SW 1271 (cell line): ENCODE data around the gene MEIOB.
"Not testable (repeated sequence)": the region's sequence is repeated elsewhere in the genome, so short reads cannot be mapped to it uniquely, and the experiment has no call there.

Source experiments
- DNase-seq, 2 experiments: peaks; one replicate each; lab custom pipeline; 2025; lab: John Stamatoyannopoulos, UW

The MEIOB gene

DNA sequence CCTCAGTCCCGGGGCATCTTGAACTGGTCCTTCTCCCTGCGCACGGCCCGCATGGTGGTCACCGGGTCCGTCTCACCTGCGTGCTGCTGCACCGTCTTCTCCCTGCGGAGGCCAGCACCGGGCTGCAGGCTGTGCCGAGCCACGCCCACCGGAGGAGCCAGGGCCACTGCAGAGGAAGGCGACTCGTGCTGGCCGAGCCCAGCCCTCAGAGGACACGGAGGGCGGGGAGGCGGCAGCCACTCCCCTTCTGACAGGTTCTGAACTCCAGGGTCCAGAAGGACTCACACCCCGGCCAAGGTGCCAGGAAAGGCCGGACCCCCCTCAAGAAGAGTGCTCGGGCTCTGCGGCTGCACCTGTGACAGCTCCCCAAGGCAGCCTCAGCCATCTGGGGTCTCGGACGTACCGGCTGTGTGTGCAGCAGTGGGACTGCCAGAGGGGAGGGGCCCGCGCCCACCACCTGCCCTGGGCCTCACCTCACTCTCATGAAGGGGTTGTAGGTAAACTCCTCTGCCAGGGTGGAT, 62.6 kb downstream of the MEIOB start:
- DNase-seq = no peak

DNA sequence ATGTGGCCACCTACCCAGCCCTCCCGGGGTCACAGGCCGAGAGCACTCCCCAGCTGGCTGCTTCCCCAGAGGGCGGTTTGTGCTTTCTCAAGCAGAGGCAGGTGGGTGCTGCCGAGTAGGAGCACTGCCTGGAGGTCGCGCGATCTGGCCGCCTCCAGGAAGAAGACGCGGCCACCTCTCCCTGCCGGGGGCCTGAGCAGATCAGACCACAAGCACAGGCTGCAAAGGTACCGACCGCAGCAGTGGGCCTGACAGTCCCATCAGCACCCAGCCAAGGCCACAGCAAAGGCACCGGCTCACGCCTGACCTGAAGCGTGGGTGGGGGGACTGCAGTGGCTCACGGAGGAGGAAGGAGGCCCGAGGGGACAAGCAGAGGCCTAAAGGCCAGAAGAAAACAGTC, 63.3 kb downstream of the MEIOB start:
- no peak for DNase-seq

DNA sequence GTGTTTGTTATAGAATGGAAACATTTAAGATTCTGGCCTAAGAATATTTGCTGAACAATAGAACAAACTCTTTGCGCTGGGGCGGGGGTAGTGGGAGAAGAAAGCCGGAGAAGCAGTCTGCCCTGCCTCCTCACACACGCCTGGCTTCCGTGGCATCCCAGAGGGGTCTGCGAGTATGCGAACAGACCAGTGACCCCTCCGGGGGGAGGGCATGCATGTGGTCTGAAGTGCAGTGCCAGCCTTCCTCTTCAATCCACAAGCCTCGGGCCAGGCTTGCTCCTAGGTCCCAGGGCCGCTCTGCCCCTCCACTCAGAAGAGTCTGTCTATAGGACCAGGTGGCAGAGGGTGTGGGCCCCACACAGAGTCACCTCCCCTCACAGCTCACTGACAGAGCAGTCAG, 64.3 kb downstream of the MEIOB start:
- DNase-seq = no peak

DNA sequence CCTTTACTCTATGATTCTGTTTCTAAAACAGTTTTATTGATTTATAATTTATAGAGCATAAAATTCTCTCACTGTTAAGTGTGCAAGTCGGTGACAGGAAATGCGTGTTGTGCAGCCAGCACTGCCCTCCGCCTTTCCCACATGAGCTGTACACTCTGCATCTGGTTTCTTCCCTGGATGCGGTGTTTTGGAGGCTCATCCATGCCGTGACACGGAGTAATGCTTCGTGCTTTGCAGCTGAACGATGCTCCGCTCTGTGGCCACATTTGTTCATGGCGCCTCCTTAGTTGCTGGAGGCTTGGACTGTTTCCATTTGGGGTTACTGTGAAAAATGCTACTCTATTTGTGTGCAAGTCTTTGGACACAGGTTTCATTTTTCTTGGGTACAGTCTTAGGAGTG, 71.3 kb downstream of the MEIOB start:
- DNase-seq = no peak

DNA sequence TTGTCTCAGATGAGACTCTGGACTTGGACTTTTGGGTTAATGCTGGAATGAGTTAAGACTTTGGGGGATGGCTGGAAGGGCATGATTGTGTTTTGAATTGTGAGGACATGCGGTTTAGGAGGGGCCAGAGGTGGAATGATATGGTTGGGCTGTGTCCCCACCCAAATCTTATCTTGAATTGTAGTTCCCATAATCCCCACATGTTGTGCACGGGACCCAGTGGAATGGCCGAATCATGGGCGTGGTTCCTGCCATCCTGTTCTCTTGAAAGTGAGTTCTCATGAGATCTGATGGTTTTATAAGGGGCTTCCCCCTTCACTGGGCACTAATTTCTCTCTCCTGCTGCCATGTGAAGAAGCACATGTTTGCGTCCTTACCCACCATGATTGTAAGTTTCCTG, 72.7 kb downstream of the MEIOB start:
- not testable (repeated sequence) for DNase-seq

DNA sequence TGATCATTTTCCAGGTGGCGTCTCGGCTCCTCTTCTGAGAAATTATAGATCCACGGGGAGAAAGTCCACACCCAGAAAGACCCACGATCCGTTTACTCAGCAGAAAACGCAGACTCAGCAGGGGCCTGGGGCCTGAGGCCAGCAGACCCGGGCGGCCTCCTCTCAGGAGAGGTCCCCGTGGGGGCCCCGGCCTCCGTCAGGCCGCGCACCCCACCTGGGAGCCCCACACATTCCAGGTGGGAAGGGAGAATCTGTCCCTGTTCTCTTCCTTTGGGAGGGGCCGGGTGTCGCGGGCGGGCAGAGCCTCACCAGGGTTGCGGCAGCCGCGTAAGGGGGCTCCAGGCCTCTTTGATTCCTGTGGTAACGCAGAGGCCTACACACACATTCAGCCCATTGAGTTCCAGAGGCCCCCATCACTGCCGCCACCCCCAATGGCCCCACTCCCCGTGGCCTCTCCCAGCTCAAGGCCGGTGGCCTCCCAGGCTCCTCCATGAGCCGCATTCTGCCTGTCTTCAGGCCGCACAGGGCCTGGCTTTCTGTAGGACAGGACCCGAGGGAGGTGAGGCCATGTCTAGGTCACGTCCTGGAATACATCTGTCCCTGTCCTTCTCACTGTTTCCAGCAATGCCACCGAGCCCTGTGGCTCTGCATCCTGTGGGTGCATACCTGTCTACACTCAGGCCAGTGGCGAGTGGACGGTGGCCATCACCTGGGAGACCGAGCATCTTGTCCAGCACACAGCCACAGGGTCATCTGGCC, 76.9 kb downstream of the MEIOB start:
- no peak for DNase-seq

DNA sequence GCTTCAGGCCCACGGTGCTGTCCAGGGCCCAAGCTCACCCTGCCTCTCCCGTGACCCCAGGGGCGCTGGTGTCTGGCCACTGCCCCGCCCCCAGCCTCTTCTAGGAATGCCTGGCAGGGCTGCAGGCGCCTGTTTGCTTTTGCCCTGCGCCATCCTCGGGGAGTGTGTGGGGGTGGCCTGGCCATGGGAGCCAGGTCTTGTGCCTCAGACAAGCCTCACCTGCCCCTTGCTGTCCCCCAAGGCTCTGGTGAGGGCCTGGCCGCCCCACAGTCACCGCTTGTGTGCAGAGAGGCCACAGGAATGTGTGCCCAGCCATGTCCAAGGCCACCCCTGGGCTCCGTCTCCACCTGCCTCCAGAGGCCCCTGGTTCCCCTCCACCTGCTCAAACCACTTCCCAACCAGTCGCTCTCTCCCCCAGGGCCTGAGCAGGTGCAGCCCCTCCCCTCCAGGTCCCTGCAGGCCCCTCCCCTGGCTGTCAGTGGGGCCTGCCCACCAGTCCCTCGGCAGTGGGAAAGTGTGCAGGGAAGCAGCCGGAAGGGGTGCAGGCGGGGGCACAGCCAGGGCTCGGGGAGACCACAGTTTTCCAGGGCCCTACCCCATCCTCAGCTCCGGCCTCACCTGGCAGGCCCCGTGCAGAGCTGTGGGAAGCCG, 77.6 kb downstream of the MEIOB start:
- DNase-seq = no peak

DNA sequence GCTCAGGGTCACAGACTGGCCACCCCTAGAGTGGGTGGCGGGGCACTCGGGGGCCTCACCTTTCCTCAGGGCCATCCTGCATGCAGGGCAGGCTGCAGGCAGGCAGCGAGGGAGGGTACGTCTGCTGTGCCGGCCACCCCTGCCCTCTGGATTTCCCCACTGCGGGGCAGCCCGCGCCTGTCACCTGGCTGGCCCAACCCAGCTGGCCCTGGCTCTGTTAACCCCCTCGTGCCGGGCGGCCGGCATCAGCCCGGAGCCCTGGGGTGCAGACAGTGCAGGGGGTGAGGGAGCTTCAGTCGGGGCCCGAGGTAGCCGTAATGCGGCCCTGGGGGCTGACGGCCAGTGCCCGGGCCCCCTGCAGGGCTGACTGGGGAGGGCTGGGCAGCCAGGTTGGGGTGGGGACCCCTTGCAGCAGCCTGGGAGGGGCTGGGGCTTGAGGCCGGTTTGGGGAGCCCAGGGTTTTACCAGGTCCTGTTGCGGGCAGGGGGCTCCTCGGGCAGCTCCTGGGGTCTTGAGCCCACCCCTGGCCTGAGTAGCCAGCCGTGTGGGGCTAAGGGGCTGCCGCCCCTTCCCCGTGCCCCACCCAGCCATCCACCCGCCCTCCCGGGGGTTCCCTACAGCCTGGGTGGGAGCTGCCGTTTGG, 78.3 kb downstream of the MEIOB start, which contains the start of gene IGFALS:
Gene IGFALS, minus strand, starts transcription at position 128 of the 643 bp plus-strand sequence. Its CDS starts 53 bp downstream, at position 75.
- DNase-seq = no peak

DNA sequence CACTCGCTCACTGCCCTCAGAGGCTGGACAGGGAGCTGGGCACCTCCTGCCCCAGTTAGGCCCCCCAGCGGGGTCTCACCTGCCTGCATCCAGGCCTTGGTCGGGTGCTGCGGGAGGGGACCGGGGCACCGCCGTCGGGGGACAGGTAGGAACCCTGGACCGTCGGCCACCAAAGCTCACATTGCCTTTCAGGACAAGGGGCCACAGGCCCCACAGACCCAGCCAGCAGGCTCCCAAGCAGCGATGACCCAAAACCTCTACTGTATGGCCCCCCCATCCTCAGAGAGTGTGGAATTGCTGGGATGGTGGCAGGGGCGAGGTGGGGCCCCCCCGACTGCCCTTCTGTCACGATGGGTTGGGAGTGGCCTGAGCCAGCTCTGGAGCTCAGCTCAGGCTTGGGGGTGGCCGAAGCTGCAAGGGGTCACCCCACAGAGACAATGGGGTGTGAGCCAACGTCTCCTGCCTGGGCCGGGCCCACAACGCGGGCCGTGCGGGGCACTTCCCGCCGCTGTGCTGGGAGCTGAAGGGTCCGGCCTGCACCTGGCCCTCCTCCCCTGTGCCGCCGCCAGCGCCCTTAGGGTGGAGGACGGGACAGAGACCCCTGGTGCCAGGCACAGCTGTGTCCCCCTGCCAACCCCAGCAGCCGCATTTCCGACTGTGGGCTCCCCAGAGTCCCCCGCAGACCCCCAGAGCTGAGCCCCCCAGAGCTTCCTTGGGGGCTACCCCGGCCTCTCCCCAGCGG, 79.0 kb downstream of the MEIOB start:
- DNase-seq = no peak

DNA sequence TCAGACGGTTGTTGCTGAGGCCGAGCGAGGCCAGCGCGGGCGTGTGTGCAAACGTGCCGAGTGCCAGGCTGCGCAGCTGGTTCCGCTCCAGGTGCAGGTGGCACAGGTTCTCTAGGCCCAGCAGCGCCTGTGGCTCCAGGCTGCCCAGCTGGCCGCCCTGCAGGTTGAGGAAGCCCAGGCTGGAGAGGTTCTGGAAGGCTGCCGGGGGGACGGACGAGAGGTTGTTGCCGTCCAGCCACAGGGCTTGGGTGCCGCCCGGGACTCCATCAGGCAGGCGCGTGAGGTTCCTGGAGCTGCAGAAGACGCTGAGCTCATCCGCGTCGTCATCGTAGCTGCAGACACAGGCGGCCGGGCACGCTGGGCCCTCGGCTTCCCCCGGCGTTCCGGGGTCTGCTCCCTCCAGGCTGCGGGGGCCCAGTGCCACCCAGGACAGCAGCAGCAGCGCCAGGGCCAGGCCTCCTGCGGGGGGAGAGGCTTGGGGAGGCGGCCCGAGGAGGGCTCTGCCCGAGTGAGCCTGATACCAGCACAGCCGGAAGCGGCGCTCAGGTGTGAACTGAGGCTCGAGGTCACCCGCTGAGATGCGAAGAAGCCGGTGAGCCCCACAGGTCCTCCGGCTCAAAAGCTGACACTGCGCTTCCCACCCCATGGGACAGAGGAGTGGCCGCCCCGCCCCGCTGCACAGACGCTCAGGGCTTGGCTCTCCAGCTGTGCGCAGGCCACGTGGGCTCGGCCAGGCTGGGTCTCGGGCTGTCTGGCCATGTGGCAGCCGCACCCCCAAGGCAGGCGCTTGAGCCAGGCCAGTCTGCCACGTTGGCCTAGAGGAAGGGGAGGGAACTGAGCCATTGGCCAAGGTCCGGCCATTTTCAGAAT, 79.8 kb downstream of the MEIOB start:
- DNase-seq = no peak

DNA sequence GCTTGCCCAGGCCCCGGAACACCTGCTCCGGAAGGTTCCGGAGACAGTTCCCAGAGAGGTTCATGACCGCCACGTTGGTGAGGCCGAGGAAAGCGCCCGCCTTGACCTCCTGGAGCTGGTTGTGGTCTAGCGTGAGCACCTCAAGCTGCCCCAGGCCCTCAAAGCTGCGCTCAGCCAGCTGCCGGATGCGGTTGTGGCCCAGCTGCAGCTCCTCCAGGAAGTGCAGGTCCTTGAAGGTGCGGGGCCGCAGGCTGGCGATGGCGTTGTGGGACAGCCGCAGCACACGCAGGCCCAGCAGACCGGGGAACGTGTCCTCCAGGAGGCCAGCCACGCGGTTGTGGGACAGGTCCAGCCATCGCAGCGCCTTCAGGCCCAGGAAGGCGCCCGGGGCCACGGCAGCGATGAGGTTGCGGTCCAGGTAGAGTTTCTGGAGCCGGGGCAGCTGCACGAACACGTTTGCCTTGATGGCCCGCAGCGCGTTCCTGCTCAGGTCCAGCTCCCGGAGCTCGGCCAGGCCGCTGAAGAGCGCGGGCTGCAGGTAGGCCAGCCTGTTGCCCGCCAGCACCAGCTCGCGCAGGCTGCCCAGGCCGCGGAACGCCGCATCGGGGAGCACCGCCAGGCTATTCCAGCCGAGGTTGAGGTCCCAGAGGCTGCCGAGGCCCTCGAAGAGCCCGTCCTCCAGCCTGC, 80.6 kb downstream of the MEIOB start:
- DNase-seq = no peak

DNA sequence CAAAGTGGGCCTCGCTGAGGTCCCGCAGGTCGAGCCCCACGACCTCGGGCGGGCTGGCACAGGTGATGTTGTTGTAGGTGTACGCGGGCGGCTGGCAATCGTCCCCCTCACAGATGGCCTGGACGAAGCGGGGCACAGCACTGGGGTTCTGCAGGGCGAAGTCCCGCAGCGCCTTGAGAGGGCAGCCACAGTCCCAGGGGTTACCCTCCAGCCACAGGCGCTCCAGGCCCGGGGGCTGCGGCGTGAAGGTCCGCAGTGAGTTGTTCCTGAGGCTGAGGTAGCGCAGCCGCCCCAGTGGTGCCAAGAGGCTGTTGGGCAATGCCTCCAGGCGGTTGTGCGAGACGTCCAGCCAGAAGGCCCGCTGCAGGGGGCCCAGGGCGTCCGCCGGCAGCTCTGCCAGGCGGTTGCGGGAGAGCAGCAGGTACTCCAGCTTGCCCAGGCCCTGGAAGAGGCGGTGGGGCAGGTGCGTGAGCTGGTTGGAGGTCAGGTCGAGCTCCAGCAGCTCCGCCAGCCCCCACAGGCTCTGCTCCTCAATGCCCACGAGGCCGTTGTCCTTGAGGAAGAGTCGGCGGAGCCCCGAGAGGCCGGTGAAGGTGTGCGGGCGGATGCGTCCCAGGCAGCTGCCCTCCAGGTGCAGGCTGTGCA, 81.2 kb downstream of the MEIOB start:
- DNase-seq = no peak

DNA sequence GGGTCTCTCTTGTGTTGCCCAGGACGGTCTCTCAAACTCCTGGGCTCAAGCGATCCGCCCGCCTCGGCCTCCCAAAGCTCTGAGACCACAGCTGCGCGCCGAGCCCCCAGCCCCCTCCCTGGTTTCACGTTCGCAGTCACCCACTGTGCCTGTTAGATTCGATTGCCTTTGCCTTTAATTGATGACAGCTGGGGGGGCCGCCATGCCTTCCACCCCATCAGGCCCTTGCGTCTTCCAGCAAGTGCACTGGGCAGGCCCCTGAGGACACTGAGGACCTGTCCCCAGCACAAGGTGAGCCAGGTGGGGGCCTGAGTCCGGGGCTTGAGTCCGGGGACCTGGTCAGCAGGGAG, 81.7 kb downstream of the MEIOB start:
- no peak for DNase-seq

DNA sequence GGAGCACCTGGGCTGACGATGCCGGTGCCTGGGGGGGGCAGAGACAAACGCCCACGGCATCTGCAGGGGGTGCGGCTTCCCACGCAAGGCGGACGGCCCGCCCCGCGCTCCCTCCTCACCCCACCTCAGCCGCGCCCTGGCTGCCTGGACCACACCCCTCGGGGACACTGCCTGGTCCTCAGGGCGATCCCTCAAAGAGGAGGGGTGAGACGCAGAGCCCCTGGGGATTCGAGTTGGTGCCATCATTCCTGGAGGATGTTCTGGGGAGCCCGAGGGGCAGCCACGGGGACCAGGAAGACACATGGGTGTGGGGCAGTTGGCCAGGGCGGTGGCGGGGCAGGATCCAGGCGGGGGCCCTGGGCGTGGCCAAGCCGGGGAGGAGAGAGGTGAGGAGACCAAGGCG, 82.3 kb downstream of the MEIOB start:
- no peak for DNase-seq

DNA sequence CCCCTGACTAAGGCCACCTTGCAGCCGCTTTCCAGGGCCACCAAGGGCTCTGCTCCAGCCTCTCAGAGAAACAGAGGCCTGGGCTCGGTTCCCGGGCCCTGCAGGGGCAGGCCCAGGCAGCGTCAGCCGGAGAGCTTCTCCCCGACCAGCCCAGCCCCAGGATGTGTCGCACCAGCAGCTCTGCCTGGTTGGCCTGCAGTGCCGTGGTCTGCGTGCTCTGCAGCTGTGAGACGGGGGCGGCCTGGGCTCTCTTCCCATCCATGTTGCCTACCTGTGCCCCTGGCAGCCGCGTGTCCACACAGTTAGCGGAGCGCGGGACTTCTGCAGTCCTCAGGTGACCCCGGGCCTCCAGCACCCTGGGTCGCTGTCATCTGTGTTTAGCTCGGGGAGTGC, 83.3 kb downstream of the MEIOB start:
- no peak for DNase-seq

DNA sequence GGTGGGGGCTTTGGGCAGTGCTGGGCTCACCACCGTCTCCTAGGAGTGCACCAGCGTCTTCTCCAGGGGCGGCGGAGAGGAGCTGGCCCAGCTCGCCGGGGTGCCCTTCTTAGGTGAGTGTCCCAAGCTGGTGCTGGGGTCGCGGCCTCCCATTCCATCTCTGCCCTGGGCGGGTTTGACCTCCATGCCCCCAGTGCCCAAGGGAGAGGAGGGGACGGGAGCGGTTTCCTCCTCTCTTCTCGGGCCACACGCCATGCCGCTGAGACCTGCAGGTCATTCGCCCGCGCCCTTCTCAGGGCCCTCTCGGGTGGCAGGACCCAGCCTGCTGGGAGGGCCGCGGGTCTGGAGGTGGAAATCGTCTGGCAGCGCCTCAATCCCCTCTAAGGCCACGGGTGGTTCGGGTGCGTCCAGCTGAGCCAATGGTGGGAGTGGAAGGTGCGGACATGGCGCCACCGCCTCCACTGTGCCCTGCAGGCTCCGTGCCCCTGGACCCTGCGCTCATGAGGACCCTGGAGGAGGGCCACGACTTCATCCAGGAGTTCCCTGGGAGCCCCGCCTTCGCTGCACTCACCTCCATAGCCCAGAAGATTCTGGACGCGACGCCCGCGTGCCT, 83.8 kb downstream of the MEIOB start:
- no peak for DNase-seq

DNA sequence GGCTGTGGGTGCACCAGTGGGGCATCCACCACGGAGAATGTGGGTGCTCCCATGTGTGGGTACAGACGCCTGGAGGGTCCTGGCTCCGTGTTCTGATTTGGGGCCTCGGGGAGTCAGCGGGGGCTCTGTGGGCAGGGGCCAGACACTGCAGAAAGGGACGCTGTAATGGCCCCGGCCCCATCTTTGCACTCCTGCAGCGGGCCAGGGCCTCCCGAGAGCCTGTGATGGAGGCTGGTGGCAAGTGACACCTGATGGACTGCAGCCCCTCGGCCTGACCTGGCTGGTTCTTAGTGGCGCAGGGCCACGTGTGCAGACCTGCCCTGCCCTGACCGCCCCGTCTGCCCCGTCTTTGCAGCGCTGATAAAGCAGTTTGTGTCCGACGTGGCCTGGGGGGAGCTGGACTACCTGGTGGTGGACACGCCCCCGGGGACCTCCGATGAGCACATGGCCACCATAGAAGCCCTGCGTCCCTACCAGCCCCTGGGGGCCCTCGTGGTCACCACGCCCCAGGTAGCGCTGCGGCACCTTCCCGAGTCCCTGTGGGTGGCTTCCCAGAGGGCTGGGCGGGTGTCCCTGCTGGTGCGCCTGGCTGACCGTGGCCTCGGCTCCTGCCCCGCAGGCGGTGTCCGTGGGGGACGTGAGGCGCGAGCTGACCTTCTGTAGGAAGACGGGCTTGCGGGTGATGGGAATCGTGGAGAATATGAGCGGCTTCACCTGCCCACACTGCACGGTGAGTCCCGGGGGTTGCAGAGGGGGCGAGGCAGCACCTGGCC, 84.5 kb downstream of the MEIOB start:
- DNase-seq = no peak

DNA sequence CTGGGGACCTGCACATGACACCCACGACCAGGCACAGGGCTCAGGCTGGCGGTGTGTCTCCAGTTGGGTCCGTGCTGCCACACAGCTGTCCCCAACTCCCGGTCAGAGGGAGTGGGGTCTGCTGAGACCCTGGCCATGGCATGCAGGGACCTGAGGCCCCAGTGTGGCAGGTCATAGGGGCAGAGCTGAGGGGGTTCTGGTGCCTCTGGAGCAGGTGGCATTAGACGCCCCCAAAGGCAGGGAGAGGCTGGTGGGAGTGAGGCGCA, 85.0 kb downstream of the MEIOB start:
- DNase-seq = no peak
